Activated CD4-positive, alpha-beta T cell treated with anti-CD3 and anti-CD28 coated beads for 4 hours (primary cell): ENCODE measurements around the gene ATXN7L1.

Experiments
- DNase-seq, 2 donors: peaks; one replicate each; pipeline ENCODE4 v3.0.0-alpha.2; 2020

ATXN7L1 gene, protein sequence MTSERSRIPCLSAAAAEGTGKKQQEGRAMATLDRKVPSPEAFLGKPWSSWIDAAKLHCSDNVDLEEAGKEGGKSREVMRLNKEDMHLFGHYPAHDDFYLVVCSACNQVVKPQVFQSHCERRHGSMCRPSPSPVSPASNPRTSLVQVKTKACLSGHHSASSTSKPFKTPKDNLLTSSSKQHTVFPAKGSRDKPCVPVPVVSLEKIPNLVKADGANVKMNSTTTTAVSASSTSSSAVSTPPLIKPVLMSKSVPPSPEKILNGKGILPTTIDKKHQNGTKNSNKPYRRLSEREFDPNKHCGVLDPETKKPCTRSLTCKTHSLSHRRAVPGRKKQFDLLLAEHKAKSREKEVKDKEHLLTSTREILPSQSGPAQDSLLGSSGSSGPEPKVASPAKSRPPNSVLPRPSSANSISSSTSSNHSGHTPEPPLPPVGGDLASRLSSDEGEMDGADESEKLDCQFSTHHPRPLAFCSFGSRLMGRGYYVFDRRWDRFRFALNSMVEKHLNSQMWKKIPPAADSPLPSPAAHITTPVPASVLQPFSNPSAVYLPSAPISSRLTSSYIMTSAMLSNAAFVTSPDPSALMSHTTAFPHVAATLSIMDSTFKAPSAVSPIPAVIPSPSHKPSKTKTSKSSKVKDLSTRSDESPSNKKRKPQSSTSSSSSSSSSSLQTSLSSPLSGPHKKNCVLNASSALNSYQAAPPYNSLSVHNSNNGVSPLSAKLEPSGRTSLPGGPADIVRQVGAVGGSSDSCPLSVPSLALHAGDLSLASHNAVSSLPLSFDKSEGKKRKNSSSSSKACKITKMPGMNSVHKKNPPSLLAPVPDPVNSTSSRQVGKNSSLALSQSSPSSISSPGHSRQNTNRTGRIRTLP

DNA sequence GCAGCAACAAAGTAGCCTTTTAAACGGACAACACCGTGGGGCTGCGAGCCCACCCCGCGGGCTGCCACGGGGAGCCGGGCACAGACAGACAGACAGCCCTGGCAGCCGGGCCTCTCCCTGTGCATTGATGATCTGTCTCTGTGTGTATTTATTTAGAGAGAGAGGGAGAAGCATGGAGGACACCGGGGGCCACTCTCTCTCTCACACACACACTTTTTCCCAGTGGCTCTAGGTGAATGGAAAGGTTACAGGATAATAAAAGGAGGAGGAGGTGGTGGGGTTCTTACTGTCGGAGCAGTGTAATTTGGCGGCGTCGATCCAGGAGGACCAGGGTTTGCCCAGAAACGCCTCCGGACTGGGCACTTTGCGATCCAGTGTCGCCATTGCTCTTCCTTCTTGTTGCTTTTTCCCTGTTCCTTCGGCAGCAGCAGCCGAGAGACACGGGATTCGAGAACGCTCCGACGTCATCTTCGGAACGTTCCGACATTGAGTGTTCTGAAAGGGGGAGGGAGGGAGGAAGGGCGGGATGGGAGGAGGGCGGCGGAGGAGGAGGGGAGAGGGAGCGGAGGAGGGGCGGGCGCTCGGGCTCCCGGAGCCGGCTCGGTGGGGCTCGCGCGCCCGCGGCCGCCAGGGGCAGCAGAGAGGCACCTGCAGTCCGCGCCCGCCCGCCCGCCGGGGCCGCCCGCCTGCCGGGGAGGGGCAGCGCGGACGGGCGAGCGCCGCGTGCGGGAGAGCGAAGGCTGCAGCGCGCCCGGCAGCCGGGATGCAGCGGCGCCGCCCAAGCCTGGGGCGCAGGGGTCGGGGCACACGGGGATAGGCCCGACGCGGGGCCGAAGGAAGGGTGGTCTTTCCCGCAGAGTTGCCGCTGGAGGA, at the start of gene ATXN7L1:
ATXN7L1 (minus strand) TSS at position 509 of the 873 bp plus-strand sequence; CDS start at position 468, 41 bp downstream.
- peak; percentile 92 for DNase-seq

DNA sequence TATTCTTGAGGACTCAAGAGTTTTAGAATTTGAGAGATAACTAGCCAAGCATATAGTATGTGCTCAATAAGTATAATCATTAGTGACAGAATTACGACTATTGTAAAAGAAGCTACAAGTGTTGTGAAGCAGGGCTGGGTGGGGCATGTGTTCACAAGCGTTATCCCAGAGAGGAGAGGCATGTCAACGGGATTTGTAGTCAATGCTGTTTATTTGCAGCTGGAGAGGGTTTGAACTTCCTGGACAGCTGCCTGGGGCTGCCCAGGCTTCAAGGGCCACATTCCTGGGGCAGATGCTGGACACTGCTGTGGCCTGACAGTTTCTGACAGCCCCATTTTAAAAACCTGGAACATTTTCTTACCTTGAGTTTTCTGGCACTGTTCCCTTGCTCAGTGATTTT, 49.7 kb upstream of the ATXN7L1 start:
- DNase-seq = no peak

DNA sequence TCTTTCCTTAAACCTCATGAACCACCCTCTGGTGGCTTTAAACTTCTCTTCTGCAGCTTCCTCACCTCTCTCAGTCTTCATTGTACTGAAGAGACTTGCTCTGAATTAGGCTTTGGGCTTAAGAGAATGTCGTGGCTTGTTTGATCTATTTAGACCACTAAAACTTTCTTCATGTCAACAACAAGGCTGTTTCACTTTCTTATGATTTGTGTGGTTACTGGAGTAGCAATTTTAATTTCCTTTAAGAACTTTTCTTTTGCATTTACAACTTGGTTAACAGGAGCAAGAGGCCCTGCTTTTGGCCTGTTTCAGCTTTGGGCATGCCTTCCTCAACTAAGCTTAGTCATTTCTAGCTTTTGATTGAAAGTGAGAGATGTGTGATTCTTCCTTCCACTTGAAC, 48.5 kb upstream of the ATXN7L1 start:
- DNase-seq = no peak

DNA sequence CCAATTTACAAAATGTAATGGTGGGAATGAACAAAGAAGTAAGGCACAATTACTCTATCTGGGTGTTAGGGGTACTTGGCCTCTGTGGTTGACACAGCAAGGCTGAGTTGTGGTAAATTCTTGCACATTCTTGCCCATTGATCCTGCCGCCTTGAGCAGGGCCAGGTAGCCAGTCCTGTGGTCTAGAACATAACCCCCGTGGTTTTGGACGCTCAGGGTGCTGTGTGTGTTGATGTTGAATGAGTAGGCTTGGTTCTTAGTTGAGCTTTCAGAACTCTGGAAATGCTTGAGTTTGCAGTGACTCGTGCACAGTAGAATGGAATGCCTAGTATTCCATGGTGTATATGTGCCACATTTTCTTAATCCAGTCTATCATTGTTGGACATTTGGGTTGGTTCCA, 44.4 kb upstream of the ATXN7L1 start:
- no peak for DNase-seq

DNA sequence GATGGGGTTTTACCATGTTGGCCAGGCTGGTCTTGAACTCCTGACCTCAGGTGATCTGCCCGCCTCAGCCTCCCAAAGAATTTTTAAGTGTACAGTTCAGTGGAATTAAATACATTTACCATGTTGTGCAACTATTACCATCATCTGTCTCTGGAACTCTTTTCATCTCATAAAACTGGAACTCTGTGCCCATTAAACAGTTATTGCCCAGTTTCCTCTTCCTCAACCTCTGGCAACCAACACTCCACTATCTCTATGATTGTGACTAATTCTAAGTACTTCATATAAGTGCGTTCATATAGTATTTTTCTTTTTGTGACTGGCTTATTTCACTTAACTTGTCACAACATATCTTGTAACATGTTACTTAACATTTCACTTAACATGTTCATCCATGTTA, 41.3 kb upstream of the ATXN7L1 start:
- no peak for DNase-seq

DNA sequence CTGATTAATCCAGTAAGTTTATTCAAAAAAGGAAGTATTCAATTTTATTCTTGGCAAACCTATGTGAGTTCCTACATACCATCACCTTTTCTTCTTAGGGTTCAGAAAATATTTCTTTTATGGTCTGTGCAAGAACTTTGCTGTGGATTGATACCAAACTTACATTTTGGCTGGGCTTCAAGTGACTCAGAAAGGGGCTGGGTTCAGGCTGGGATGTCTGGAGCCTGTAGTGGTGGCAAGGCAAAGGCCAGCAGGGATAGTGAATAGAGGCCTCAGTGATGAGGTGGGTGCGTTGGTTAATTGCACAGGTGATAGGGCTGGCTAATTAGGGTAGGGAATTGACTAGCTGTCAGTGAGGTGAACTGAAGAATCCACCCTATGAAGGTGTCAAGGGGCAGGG, 40.2 kb upstream of the ATXN7L1 start:
- no peak for DNase-seq

DNA sequence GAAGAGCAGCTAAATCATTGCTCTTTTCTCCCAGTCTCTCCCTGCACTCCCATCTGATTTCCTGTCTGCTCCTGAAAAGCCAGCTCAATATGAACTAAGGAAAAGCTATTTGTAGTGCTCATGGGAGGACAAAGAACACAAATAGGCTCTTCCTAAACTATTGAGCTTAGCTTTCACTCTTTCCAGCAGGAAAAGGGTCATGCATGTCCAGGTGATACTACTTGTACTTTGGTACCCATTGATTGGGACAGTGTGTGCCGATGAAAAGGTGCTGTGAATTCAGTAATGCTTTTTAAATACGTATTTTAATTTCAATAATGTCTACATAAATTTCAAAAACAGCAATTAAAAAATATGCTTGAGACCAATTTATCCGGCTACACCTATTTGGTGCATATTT, 37.5 kb upstream of the ATXN7L1 start:
- DNase-seq = no peak

DNA sequence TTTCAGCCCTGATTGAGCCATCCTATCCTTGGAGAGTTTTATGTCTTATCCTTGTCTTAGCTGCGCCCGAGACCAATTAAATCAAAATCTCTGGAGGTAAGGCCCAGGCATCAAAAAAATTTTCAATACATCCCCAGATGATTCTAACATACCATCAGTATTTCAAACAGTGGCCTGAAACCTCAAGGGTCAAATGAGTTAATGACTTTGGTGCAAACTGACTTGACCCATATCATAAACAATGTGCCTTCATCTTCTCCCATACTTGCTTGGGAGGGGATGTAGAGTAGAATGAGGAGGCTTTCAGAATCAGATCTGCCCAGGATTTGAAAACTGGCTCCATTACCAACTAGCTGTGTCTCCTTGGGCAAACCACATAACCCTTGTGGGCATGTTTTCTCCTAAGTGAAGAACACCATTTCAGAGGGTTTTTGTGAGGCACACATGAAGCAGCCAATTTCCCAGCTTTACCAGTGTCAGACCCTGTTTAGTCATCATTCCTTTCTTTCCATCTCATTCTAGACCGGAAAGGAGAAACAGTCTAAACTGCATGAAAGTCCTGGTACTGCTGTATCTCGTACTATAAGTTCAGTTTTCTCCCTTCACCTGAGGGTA, 35.7 kb upstream of the ATXN7L1 start:
- no peak for DNase-seq

DNA sequence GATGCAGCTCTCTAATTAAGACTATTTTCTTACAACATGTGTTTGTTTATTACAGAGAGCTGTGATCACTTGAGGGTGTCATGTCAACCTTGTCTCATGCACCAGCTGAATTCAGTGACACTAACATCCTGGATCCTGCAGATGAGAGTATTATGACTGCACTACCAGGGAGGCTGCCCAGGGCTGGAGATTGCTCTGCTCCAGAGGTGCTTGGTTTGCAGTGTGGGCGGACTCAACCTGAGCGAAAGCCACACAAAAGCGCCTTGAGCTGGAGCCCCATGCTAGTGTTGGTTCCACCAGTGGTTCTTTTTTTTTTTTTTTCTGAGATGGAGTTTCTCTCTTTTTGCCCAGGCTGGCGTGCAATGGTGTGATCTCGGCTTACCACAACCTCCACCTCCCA, 33.8 kb upstream of the ATXN7L1 start:
- no peak for DNase-seq

DNA sequence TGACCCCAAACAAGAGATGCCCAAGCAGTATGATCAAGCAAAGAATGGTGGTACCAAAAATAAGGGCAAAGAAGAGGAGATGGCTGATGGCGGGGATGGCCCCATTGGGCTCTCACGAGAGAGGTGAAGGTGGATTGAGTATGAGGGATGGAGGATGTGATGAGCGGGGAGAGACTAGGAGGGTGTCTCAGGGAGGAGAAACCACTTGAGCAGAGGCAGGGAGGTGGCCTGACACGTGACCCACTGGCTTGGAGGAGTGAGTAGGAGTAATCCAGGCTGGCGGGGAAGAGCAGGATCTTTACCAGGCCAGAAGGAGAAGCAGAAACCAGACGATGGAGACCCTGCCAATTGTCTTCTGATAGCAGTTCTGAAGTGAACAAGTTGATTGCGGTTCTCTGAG, 33.3 kb upstream of the ATXN7L1 start:
- DNase-seq = no peak

DNA sequence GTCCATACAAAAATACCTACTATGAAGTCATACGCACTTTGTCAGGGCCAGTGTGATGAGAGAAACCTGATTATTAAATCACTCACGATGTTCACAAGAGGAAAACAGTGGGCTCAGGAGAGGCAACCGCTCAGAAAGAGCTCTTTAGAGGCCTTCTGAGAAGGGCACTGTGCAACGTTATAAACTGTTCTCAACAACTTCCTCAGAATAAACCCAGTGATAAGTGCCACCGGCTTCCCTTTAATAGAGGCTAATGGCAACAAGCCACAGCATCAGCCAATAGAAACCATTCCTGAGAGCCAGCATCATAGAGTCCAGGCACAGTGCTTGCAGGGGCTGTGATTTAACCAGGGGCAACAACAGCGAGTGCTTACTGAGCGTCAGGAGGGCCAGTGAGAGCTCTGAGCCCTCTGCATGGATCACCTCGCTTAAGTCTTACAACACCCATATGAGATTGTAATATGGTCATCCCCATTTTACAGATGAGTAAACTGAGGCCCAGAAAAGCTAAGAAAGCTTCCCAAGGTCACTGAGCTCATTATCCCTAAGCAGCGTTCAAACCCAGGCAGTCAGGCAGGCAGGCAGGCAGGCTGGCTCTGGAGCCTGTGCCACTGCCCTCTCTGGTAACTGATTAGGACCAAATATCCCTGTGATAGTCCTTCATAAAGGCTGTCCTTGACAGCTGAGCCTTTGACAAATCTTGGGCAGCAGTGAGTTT, 30.9 kb upstream of the ATXN7L1 start:
- no peak for DNase-seq

DNA sequence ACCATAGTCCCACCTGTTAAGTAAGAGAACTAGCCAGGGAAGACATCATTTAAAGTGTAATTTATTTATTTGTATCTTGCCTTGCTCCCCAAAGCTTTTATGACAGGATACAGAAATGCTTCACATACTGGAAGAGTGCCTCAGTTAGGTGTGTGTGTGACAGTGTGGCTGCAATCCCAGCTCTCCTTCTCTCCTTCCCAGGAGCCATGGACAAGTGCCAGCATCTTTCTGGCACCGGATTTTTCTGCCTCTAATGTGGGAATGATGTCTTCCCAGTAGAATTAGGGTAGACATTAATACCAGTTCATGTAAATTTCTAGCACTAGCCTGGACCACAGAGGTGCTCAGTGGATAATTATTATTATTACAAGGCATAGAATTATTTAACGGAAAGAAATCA, 30.3 kb upstream of the ATXN7L1 start:
- no peak for DNase-seq

DNA sequence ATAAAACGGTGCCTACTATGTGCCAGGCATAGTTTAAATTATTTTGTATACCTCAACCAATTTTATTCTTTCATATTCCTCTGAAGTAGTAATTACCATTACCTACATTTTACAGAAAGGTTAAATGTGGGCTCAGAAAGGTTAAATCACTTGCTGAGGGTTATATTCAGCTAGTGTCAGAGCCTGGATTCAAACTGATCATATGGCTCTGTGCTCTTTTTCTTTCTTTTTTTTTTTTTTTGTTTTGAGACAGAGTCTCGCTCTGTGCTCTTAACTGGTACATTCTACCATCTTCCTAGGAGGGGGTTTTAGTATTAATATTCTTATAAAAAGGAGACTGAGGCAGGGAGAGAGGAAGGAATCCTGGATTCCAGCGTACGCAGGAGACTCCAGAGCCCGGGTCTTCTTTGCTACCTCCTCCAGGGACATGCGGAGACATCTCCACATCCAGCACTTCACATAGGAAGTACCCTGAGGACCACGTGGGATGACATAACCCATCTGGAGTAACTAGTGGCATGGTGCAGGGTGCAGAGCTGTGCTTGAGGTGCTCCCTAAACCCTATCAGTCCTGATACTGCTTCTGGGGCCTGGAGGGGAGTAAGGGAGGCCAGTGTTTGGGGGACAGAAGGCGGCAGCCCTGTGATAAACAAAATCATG, 29.6 kb upstream of the ATXN7L1 start:
- DNase-seq = no peak

DNA sequence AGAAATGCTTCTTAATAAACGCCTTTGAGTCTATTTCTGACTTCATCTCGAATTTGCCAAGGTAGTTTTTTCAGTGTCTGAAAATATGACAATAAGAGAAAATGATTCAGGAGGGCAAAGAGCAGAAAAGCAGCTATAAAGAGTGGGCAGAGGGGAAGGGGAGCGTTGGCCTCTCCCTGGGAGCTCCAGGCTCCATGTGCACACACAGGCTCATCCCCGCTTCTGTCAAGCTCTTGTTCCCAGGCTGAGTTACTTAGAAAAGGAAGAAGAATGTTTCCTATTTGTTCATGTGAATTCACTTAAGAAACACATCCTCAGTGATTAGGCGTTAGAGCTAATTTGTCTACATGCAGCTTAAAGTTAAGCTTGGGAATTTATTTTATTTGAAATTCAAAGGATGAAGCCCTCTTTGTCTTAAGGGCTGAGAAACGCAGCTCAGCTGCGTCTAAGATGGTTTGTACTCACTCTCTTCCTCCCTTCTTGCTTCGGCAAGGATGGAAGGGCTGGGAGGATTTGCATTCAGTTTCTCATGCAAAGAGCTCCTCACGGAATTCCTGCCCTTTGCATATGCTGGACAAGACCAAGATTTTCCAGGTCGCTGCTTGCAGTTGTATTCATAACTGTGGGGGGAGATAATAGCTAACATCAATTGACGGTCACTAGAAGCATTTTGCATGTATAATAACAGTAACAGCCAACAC, 29.0 kb upstream of the ATXN7L1 start:
- DNase-seq = no peak

DNA sequence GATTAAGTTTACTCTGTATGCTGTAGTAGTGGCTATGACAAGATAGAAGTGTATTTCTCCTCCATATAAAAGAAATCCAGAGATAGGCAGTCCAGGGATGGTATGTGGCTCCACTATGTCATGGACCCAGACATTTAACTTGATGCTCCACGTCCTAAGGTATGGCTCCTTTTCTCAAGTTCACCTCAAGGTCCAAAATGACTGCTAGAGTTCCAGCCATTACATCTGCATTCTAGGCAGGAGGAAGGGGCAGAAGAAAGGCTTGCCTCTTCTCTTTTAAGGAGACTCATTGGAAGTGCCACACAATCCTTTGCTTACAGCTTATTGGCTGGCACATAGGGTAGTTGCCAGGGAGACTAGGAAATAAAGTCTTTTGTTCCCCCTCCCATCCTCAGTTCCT, 27.7 kb upstream of the ATXN7L1 start:
- DNase-seq = no peak

DNA sequence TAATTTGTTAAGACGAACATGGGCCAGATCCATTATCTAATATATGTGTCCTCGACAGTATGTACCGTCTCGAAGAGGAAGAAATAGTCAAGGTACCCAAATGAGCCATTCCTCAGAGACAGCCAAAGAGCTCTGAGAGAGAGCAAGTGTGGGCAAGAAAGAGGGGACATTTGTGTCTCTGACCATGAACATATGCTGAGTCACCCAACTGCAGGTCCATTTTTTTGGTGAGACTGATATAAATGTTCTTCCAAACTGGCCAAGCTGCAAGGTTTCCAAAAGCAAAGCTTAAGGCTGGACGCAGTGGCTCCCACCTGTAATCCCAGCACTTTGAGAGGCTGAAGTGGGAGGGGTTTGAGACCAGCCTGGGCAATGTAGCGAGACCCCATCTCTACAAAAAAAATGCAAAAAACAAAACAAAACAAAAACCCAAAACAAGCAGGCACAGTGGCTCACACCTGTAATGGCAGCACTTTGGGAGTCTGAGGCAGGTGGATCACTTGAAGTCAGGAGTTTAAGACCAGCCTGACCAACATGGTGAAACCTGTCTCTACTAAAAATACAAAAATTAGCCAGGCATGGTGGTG, 26.0 kb upstream of the ATXN7L1 start:
- no peak for DNase-seq

DNA sequence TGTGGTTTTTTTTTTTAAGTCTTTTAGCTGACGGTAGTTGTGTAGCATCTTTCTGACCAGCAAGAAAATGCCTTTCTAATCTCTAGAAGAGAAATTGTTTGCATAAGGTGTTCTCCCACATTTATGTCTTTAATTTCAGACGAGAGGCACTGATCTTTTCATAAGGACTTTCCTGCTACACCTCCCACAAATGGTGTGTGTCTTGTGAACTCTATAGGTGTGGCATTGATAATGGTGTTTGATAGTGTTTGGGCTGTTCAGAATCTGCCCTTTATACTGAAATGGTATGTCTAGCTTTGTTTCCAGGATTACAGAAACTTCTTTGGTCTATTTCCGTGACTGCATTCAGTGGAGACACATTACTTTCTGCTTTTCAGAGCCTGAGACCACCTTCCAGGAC, 21.6 kb upstream of the ATXN7L1 start:
- no peak for DNase-seq

DNA sequence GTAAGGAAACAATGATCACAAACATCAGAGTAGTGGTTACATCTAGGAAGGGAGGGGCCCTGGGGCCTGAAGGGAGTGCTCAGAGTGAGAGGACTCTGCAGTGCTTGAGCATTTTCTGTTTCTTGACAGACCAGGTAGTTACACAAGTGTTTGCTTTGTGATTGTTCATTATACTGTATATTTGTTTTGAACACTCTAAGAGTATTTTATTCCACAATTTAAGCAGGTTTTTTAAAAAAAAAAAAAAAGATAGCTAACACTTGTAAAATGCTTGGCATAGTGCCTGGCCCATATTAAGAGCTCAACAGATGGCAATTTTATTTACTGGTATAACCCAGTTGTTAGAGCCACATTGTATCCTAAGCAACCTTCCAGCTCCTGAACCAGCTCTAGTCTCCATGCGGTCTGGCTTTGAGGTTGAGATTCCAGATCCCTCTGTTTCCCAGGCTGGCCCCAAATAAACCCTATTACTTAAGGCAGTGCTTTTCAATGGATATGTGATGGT, 20.1 kb upstream of the ATXN7L1 start:
- no peak for DNase-seq

DNA sequence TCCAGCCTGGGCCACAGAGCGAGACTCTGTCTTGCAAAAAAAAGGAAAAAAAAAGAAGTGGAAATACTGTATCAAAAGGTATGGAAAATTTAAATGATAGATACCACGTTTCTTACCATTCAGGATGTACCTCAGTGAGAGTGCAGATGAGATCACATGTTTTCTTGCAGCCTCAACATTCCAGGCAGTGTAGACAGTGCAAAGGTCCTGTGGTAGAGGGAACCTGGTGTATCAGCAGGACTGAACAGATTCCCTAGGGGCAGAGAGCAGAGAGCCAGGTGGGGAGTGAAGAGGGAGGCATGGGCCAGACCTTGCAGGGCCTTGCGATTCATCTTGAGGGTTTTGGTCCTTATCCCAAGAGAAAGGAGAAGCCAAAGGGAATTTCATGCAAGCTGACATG, 17.7 kb upstream of the ATXN7L1 start:
- no peak for DNase-seq

DNA sequence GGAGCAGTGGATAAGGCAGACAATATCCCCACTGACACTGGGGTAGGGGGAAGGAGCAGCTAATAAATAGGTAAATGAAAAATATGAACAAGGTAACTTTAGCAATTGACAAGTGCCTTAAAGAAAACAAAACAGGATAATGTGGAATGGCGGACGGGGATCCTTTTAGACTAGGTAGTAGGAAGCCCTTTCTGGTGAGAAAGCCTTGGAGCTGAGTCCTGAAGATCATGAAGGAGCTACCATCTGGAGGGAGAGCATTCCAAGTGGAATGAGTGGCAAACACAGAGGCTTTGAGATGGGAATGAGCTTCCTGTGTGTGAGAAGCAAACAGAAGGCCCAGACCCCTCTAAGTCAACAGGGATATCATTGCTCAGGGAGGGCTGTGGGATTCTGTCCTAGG, 16.0 kb upstream of the ATXN7L1 start:
- DNase-seq = no peak
